Urothelium cell line (cell line): ENCODE data around the gene LRGUK.
A peak's percentile ranks its signal among the peaks of the same experiment; 100 is the strongest.

Experiments
- DNase-seq: peaks from one replicate; pipeline ENCODE4 v3.0.0; 2011; ENCODE audit warnings: low spot score, mixed read lengths
- FAIRE-seq: peaks from 2 replicates; lab custom pipeline; 2011; peaks lifted over from hg19 to GRCh38; lab: Jason Lieb, UNC

Gene LRGUK

GRCh38 chr7:134182078-134182477 is 54.9 kb downstream of the LRGUK start:
- DNase-seq (no peak), FAIRE-seq (no peak)

GRCh38 chr7:134184767-134185166 is 57.6 kb downstream of the LRGUK start:
- peak; percentile 14 for DNase-seq
- no peak for FAIRE-seq

- no peak for DNase-seq
- FAIRE-seq = no peak
These were observed 58.9 kb downstream of the LRGUK start for GRCh38 chr7:134186027-134186426.

GRCh38 chr7:134186801-134187200 is 59.7 kb downstream of the LRGUK start:
- FAIRE-seq = no peak

GRCh38 chr7:134187893-134188292 is 60.8 kb downstream of the LRGUK start:
- DNase-seq = no peak
- no peak for FAIRE-seq

More at GRCh38 chr7:134186801-134187200, 59.7 kb downstream of the LRGUK start:
- no peak for DNase-seq

- FAIRE-seq = no peak
These were observed 61.2 kb downstream of the LRGUK start for GRCh38 chr7:134188311-134188710.

GRCh38 chr7:134189559-134189958 is 62.4 kb downstream of the LRGUK start:
- DNase-seq = no peak
- no peak for FAIRE-seq

More at GRCh38 chr7:134188311-134188710, 61.2 kb downstream of the LRGUK start:
- DNase-seq = no peak

- DNase-seq = no peak
- FAIRE-seq = no peak
These were observed 64.7 kb downstream of the LRGUK start for GRCh38 chr7:134191876-134192275.

- DNase-seq = no peak
- no peak for FAIRE-seq
These were observed 66.1 kb downstream of the LRGUK start for GRCh38 chr7:134193240-134193639.

GRCh38 chr7:134195252-134195651 is 68.1 kb downstream of the LRGUK start:
- DNase-seq (no peak), FAIRE-seq (no peak)

GRCh38 chr7:134196439-134196838 is 69.3 kb downstream of the LRGUK start:
- no peak for DNase-seq
- FAIRE-seq = no peak

GRCh38 chr7:134197345-134197744 is 70.2 kb downstream of the LRGUK start:
- DNase-seq (no peak), FAIRE-seq (no peak)

GRCh38 chr7:134200970-134201369 is 73.8 kb downstream of the LRGUK start:
- FAIRE-seq (no peak), DNase-seq (no peak)

- FAIRE-seq (no peak), DNase-seq (no peak)
These were observed 74.6 kb downstream of the LRGUK start for GRCh38 chr7:134201569-134202261.

GRCh38 chr7:134203186-134203889 is 76.2 kb downstream of the LRGUK start:
- DNase-seq = no peak

GRCh38 chr7:134209322-134210015 is 82.3 kb downstream of the LRGUK start:
- FAIRE-seq (no peak), DNase-seq (no peak)

More at GRCh38 chr7:134203186-134203889, 76.2 kb downstream of the LRGUK start:
- no peak for FAIRE-seq

- DNase-seq = no peak
- FAIRE-seq = no peak
These were observed 83.1 kb downstream of the LRGUK start for GRCh38 chr7:134210227-134210626.

- no peak for FAIRE-seq
- DNase-seq = no peak
These were observed 84.0 kb downstream of the LRGUK start for GRCh38 chr7:134210976-134211663.

- DNase-seq = no peak
- no peak for FAIRE-seq
These were observed 84.7 kb downstream of the LRGUK start for GRCh38 chr7:134211817-134212216.

GRCh38 chr7:134212576-134213546 is 85.7 kb downstream of the LRGUK start:
- no peak for DNase-seq
- FAIRE-seq = no peak
